Activated effector memory CD4-positive, alpha-beta T cell treated with Interleukin-2 at 50 U/mL for 16 hours (primary cell): Measurements from ENCODE around the gene PCSK6.
"Not testable (repeated sequence)": the region's sequence is repeated elsewhere in the genome, so short reads cannot be mapped to it uniquely, and the experiment has no call there.

ENCODE experiments used
- DNase-seq: peaks from one replicate; pipeline ENCODE4 v3.0.0-alpha.2; 2020

The PCSK6 gene

GRCh38 chr15:101481917-101482525 is 7.5 kb downstream of the PCSK6 start:
- no peak for DNase-seq

- no peak for DNase-seq
These were observed 8.2 kb downstream of the PCSK6 start for GRCh38 chr15:101481381-101481705.

GRCh38 chr15:101480613-101481380 is 8.7 kb downstream of the PCSK6 start:
- no peak for DNase-seq

- no peak for DNase-seq
These were observed 9.5 kb downstream of the PCSK6 start for GRCh38 chr15:101479851-101480612.

- no peak for DNase-seq
These were observed 10.1 kb downstream of the PCSK6 start for GRCh38 chr15:101479342-101479845.

GRCh38 chr15:101478701-101479341 is 10.7 kb downstream of the PCSK6 start:
- DNase-seq: no peak

GRCh38 chr15:101477851-101478362 is 11.6 kb downstream of the PCSK6 start:
- no peak for DNase-seq

GRCh38 chr15:101476756-101477155 is 12.8 kb downstream of the PCSK6 start:
- no peak for DNase-seq

GRCh38 chr15:101474983-101475382 is 14.5 kb downstream of the PCSK6 start:
- DNase-seq: no peak

- no peak for DNase-seq
These were observed 15.3 kb downstream of the PCSK6 start for GRCh38 chr15:101474233-101474632.

- DNase-seq: no peak
These were observed 17.5 kb downstream of the PCSK6 start for GRCh38 chr15:101472033-101472432.

- no peak for DNase-seq
These were observed 18.8 kb downstream of the PCSK6 start for GRCh38 chr15:101470548-101471239.

GRCh38 chr15:101469520-101470288 is 19.8 kb downstream of the PCSK6 start:
- DNase-seq: no peak

- no peak for DNase-seq
These were observed 23.3 kb downstream of the PCSK6 start for GRCh38 chr15:101466188-101466587.

- no peak for DNase-seq
These were observed 24.4 kb downstream of the PCSK6 start for GRCh38 chr15:101464999-101465669.

- DNase-seq: no peak
These were observed 25.1 kb downstream of the PCSK6 start for GRCh38 chr15:101464256-101464998.

GRCh38 chr15:101463696-101464095 is 25.8 kb downstream of the PCSK6 start:
- not testable (repeated sequence) for DNase-seq

GRCh38 chr15:101463270-101463669 is 26.2 kb downstream of the PCSK6 start:
- DNase-seq: no peak

- DNase-seq: no peak
These were observed 28.4 kb downstream of the PCSK6 start for GRCh38 chr15:101461097-101461496.
